Astrocyte (in vitro differentiated cells and primary cell): ENCODE measurements around the gene TAOK2. TPM values are rescaled to one million over a fixed set of nuclear protein-coding genes. Genes with fewer than 3 reads are reported as not detected.

Source experiments
- DNase-seq: peaks from one replicate; pipeline ENCODE4 v3.0.0-alpha.2; 2010; ENCODE audit warnings: low read depth
- FAIRE-seq: peaks from 2 replicates; lab custom pipeline; 2011; peaks lifted over from hg19 to GRCh38; lab: Jason Lieb, UNC
- H2AFZ ChIP-seq: 2 replicates; pipeline ENCODE4 v1.6.0; 2012; ENCODE audit warnings: low read depth, low read length, inconsistent platforms
- H3K27ac ChIP-seq: 2 replicates; pipeline ENCODE4 v1.5.1; 2011; ENCODE audit warnings: low read depth, low read length, inconsistent platforms
- H3K27me3 ChIP-seq: 2 replicates; pipeline ENCODE4 v1.6.0; 2011; ENCODE audit warnings: low read length, inconsistent platforms; ENCODE audit not compliant: insufficient read depth
- H3K36me3 ChIP-seq: 2 replicates; pipeline ENCODE4 v1.5.1; 2011; ENCODE audit warnings: low read length, inconsistent platforms; ENCODE audit not compliant: insufficient read depth
- H3K4me1 ChIP-seq: 2 replicates; pipeline ENCODE4 v1.5.1; 2011; ENCODE audit warnings: low read length, inconsistent platforms; ENCODE audit not compliant: insufficient read depth
- H3K4me2 ChIP-seq: 2 replicates; pipeline ENCODE4 v1.6.0; 2012; ENCODE audit warnings: low read length, inconsistent platforms
- H3K4me3 ChIP-seq: 2 replicates; pipeline ENCODE4 v1.5.1; 2011; ENCODE audit warnings: low read depth, mild to moderate bottlenecking, low read length, inconsistent platforms; ENCODE audit not compliant: insufficient read depth
- H3K79me2 ChIP-seq: 2 replicates; pipeline ENCODE4 v1.6.0; 2012; ENCODE audit warnings: mild to moderate bottlenecking, low read length, inconsistent platforms; ENCODE audit not compliant: insufficient read depth
- H3K9ac ChIP-seq: 2 replicates; pipeline ENCODE4 v1.6.0; 2012; ENCODE audit warnings: mild to moderate bottlenecking, low read length, inconsistent platforms
- H3K9me3 ChIP-seq: 2 replicates; pipeline ENCODE4 v1.5.1; 2012; ENCODE audit warnings: low read depth, mild to moderate bottlenecking, low read length, inconsistent platforms; ENCODE audit not compliant: insufficient read depth
- H4K20me1 ChIP-seq: 2 replicates; pipeline ENCODE4 v1.6.0; 2012; ENCODE audit warnings: low read length, inconsistent platforms; ENCODE audit not compliant: insufficient read depth
- H3K27ac Mint-ChIP-seq: one replicate; pipeline ENCODE4 v1.8.0; 2021; ENCODE audit warnings: mild to moderate bottlenecking, mixed read lengths; ENCODE audit not compliant: unreplicated experiment
- H3K27me3 Mint-ChIP-seq: one replicate; pipeline ENCODE4 v1.8.0; 2021; ENCODE audit warnings: low read depth, mixed read lengths; ENCODE audit not compliant: unreplicated experiment
- H3K36me3 Mint-ChIP-seq: one replicate; pipeline ENCODE4 v1.8.0; 2021; ENCODE audit warnings: low read depth, mixed read lengths; ENCODE audit not compliant: unreplicated experiment
- H3K4me1 Mint-ChIP-seq: one replicate; pipeline ENCODE4 v1.8.0; 2021; ENCODE audit warnings: low read depth, mixed read lengths; ENCODE audit not compliant: unreplicated experiment
- H3K4me3 Mint-ChIP-seq: one replicate; pipeline ENCODE4 v1.8.0; 2021; ENCODE audit warnings: mild to moderate bottlenecking, moderate library complexity, mixed read lengths; ENCODE audit not compliant: unreplicated experiment
- H3K9me3 Mint-ChIP-seq: one replicate; pipeline ENCODE4 v1.8.0; 2021; ENCODE audit warnings: mild to moderate bottlenecking, mixed read lengths; ENCODE audit not compliant: unreplicated experiment
- CTCF ChIP-seq: IDR thresholded peaks from 2 replicates; pipeline ENCODE4 v1.5.1; 2011; ENCODE audit warnings: low read depth, mild to moderate bottlenecking, inconsistent platforms, low read length, moderate library complexity; ENCODE audit not compliant: insufficient read depth
- EZH2 ChIP-seq: IDR thresholded peaks from 2 replicates; pipeline ENCODE4 v1.6.1; 2012; ENCODE audit warnings: mild to moderate bottlenecking, low read length, inconsistent platforms; ENCODE audit not compliant: insufficient read depth
- total RNA-seq: library from RNA; stranded (reverse); gene quantifications from 2 replicates; pipeline ENCODE4 v1.2.1, GENCODE V29; 2021

TAOK2 gene
- total RNA-seq, 1 donor from 2014 or later: 55.9 TPM

DNA sequence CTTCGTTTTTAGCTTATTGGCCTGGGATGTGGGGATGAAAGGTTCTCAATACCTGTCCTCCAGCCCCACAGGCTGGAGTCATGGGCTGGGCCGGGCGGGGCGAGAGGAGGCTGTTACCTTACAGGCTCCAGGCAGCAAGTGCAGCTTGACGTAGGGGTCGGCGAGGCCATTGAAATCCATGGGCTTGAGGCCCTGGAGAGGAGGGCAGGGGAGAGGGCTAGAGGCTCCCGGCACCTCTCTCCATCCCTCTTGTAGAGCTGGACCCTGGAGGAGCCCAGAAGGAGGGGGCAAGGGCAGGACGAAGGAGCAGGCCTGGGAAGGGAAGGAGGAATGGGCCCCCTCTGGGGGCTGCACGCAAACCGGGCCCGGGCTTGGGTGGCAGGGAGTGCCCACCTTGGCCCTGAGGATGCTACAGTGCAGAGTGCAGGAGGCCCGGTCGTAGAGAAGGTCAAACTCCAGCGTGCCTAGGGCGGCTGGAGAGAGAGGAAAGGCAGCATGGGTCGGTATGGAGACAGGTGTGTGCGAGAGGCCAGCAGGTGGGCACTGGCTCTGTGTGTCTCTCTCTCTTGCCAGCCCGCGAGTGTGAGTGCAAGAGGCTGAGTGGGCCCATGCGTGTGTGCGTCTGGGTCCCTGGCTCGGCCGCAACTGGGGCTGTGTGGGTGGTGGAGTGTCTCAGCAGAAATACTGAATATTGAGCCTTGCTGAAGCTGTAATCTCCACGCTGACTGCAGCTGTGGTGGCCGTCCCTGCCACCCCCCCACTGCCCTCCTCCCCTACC, 35.6 kb downstream of the TAOK2 start:
- Histone ChIP-seq H3K9me3 (no peaks in the 10 kb centered on the region), H2AFZ (no peak overlapping the region), H3K9ac (no peak overlapping the region), H3K4me1 (peaks cover 5% of the 10 kb centered on the region), H3K4me2 (no peak overlapping the region), H3K27me3 (peaks cover 8% of the 10 kb centered on the region), H4K20me1 (peaks cover 5% of the 10 kb centered on the region), H3K79me2 (no peaks in the 10 kb centered on the region), H3K36me3 (no peaks in the 10 kb centered on the region), H3K27ac (no peak overlapping the region), H3K4me3 (no peak overlapping the region)
- TF ChIP-seq EZH2: no peak
- no peak for TF ChIP-seq CTCF
- FAIRE-seq (no peak), DNase-seq (no peak)
- H3K4me1 Mint-ChIP-seq: no peaks in the 10 kb centered on the region
- no peak overlapping the region for H3K27ac Mint-ChIP-seq
- peaks cover 30% of the 10 kb centered on the region for H3K27me3 Mint-ChIP-seq
- H3K4me3 Mint-ChIP-seq: no peak overlapping the region
- no peaks in the 10 kb centered on the region for H3K9me3 Mint-ChIP-seq
- H3K36me3 Mint-ChIP-seq: peaks cover 4% of the 10 kb centered on the region

DNA sequence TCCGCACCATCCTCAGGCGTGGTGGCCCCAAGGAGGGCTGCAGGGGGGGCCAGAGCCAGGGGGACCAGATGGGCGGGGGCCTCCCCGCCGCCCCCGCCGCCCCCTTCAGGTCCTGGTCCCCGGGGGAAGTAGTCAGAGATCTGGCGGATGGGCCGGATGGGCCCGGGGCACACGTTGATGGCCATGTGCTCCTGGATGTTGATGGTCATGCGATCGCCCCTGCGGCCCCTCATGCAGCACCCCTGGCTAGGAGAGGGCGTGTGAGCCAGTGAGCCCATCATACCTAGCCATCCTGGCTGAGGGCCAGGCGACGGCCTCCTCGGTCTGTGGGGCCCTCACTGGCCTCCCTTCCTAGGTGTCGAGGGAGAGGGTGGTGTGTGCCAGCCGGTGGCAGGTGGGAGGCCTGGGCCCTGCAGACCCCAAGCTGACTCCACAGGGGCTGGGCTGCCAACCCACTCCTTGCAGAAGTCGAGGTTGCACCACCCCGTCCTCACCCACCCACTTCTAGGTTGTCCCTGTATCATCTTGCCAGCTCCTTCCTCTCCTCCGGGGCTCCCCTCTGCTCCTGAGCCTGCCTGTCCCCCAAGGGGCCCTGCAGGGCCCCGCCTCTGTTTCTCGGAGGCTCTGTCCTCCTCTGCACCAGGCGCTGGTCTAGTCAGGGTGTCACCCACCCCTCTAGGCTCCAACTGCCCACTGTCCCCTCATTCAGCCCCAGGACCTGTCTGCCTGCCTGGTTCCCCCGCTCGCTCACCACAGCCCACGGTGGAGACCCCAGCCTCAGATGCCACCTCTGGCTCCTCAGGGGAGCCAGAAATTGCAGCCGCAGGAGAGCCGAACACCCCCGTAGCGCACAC, 36.5 kb downstream of the TAOK2 start:
- no peak overlapping the region for H3K27ac ChIP-seq
- Mint-ChIP-seq H3K27ac (no peak overlapping the region), H3K9me3 (no peaks in the 10 kb centered on the region), H3K36me3 (peaks cover 2% of the 10 kb centered on the region), H3K27me3 (peaks cover 30% of the 10 kb centered on the region), H3K4me3 (peak overlapping the region; percentile 71), H3K4me1 (no peaks in the 10 kb centered on the region)
- H3K4me1 ChIP-seq: peaks cover 5% of the 10 kb centered on the region
- no peak for DNase-seq
- peaks cover 8% of the 10 kb centered on the region for H3K27me3 ChIP-seq
- FAIRE-seq: no peak
- H3K36me3 ChIP-seq: no peaks in the 10 kb centered on the region
- peak; percentile 86 for TF ChIP-seq EZH2
- no peak for TF ChIP-seq CTCF
- H2AFZ ChIP-seq: no peak overlapping the region
- H4K20me1 ChIP-seq: peaks cover 5% of the 10 kb centered on the region
- H3K4me2 ChIP-seq: peak overlapping the region; percentile 77
- H3K9ac ChIP-seq: no peak overlapping the region
- no peaks in the 10 kb centered on the region for H3K79me2 ChIP-seq
- H3K9me3 ChIP-seq: no peaks in the 10 kb centered on the region
- no peak overlapping the region for H3K4me3 ChIP-seq
